Measurements from ENCODE around the gene BSCL2. TPM values are rescaled to one million over a fixed set of nuclear protein-coding genes. Genes with fewer than 3 reads are reported as not detected.

Gene BSCL2
- polyA plus RNA-seq, 3 donors, result 43.5 to 65.7 (median 63.3) TPM

GRCh38 chr11:62648185-62648966 lies 58.8 kb downstream of the BSCL2 start:
- Mint-ChIP-seq H3K27me3 (ENCODE audit: low read depth in 3 of 3) (peaks cover 0 to 4% (median 0%) of the 10 kb centered on the region in 3 donors), H3K36me3 (peaks cover 14 to 37% of the 10 kb centered on the region in 2 donors), H3K9me3 (no peaks in the 10 kb centered on the region), H3K27ac (peak overlapping the region in 2 of 7 donors; percentile 50 to 58), H3K4me3 (no peak overlapping the region), H3K4me1 (peaks cover 28% of the 10 kb centered on the region)
- Histone ChIP-seq H3K79me2 (ENCODE audit: insufficient read depth, low read length) (peaks cover 70% of the 10 kb centered on the region), H3K9ac (ENCODE audit: insufficient read depth, low read length, poor library complexity, severe bottlenecking) (no peak overlapping the region), H3K36me3 (replicated peaks in 1 of 2; ENCODE audit: control insufficient read depth in 1 of 2, insufficient read depth in 2 of 2, low read length in 2 of 2) (peaks cover 21 to 36% of the 10 kb centered on the region in 2 donors), H3K4me2 (replicated peaks; ENCODE audit: extremely low read depth, low read length, poor library complexity, severe bottlenecking) (no peak overlapping the region), H3K27me3 (ENCODE audit: control insufficient read depth in 2 of 2, insufficient read depth in 2 of 2, low read length in 2 of 2) (no peaks in the 10 kb centered on the region), H2AFZ (ENCODE audit: insufficient read depth, low read depth, low read length, poor library complexity, severe bottlenecking) (no peak overlapping the region), H3K27ac (ENCODE audit: low read depth in 1 of 2, low read length in 2 of 2) (peak overlapping the region in 1 of 2 donors; percentile 82), H4K20me1 (ENCODE audit: insufficient read depth, low read length) (no peaks in the 10 kb centered on the region), H3K9me3 (replicated peaks in 1 of 2; ENCODE audit: control insufficient read depth in 1 of 2, insufficient read depth in 1 of 2, low read length in 2 of 2) (no peaks in the 10 kb centered on the region), H3K4me1 (ENCODE audit: control insufficient read depth in 1 of 2, insufficient read depth in 2 of 2, low read length in 2 of 2) (peaks cover 27 to 39% of the 10 kb centered on the region in 2 donors), H3K4me3 (replicated peaks in 1 of 3; ENCODE audit: low read depth in 2 of 3, low read length in 3 of 3) (no peak overlapping the region)
- intact Hi-C loops (cut with micrococcal nuclease), result loop anchor here in 1 of 2 donors (5.0 kb wide), 1 partner anchor 46 kb away; the partner anchor contains the start of gene MTA2
- TF ChIP-seq CTCF (IDR thresholded peaks at IDR 0.05), result no peak
- 96% methylated on average over 21 of the region's 24 CpGs for WGBS (ENCODE audit: insufficient coverage)
- DNase-seq, result no peak

DNA sequence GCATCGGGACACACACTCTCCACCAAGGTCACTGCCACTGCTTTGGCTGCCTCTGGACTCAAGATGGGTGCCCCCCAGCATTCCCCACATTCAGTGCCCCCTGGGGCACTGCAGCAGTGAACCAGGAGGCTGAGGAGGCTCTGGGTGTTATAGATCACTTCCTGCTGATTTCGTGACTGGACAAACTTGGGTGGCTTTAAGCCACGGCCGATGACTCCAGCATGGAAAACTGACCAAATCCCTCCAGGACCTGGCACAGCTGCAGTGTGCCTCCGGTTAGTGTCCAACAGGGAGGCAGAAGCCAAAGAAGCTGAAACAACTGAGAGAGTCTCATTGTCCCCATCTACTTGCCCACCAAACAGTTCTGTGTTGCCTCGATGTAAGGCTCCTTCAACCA lies 59.6 kb downstream of the BSCL2 start:
- Histone ChIP-seq H3K79me2 (ENCODE audit: insufficient read depth, low read length) (peaks cover 72% of the 10 kb centered on the region), H3K36me3 (replicated peaks in 1 of 2; ENCODE audit: control insufficient read depth in 1 of 2, insufficient read depth in 2 of 2, low read length in 2 of 2) (peaks cover 24 to 43% of the 10 kb centered on the region in 2 donors), H3K4me3 (replicated peaks in 1 of 3; ENCODE audit: low read depth in 2 of 3, low read length in 3 of 3) (no peak overlapping the region), H3K27ac (ENCODE audit: low read depth in 1 of 2, low read length in 2 of 2) (peak overlapping the region in 1 of 2 donors; percentile 82), H4K20me1 (ENCODE audit: insufficient read depth, low read length) (no peaks in the 10 kb centered on the region), H3K9ac (ENCODE audit: insufficient read depth, low read length, poor library complexity, severe bottlenecking) (no peak overlapping the region), H3K27me3 (ENCODE audit: control insufficient read depth in 2 of 2, insufficient read depth in 2 of 2, low read length in 2 of 2) (no peaks in the 10 kb centered on the region), H3K9me3 (replicated peaks in 1 of 2; ENCODE audit: control insufficient read depth in 1 of 2, insufficient read depth in 1 of 2, low read length in 2 of 2) (no peaks in the 10 kb centered on the region), H3K4me2 (replicated peaks; ENCODE audit: extremely low read depth, low read length, poor library complexity, severe bottlenecking) (no peak overlapping the region), H3K4me1 (ENCODE audit: control insufficient read depth in 1 of 2, insufficient read depth in 2 of 2, low read length in 2 of 2) (peaks cover 26 to 36% of the 10 kb centered on the region in 2 donors), H2AFZ (ENCODE audit: insufficient read depth, low read depth, low read length, poor library complexity, severe bottlenecking) (no peak overlapping the region)
- Mint-ChIP-seq H3K27ac (peak overlapping the region in 3 of 7 donors; percentile 11 to 66 (median 58)), H3K9me3 (no peaks in the 10 kb centered on the region), H3K4me1 (peaks cover 27% of the 10 kb centered on the region), H3K4me3 (no peak overlapping the region), H3K27me3 (ENCODE audit: low read depth in 3 of 3) (peaks cover 0 to 4% (median 0%) of the 10 kb centered on the region in 3 donors), H3K36me3 (peaks cover 17 to 38% of the 10 kb centered on the region in 2 donors)
- intact Hi-C loops (cut with micrococcal nuclease), result loop anchor here in 1 of 2 donors (5.0 kb wide), 1 partner anchor 45 kb away; the partner anchor contains the start of gene MTA2
- no peak for DNase-seq
- 95% methylated on average over 5 of the region's 6 CpGs for WGBS (ENCODE audit: insufficient coverage)
- TF ChIP-seq CTCF (IDR thresholded peaks at IDR 0.05), result no peak
